ENCODE measurements around the gene PPIG. TPM values are rescaled to one million over a fixed set of nuclear protein-coding genes. Genes with fewer than 3 reads are reported as not detected.

PPIG gene
- total and polyA plus RNA-seq, 4 donors, result 15.2 to 49.3 (median 24.2) TPM

DNA sequence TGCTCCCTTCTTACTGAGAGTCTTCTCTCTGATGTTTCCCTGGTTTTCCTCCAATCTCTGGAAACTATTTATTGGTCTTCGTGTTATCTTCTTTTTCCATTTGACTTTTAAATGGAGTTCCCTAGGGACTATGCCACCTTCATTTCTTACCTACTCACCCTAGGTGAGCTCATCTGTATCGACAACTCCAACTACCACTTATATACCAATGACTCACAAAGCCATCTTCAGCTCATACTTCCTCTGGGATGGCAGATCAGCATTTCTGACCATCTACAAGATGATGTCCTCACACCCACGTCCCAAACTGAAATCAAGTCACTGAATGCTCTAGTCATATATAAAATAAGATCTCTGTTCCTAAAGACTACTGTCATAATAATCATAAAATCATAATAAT, 69.5 kb downstream of the PPIG start:
- no peak for DNase-seq (ENCODE audit: low spot score)
- Histone ChIP-seq H3K27ac (ENCODE audit: low read depth in 1 of 2, low read length in 2 of 2) (no peak overlapping the region), H3K4me1 (ENCODE audit: control insufficient read depth in 4 of 4, insufficient read depth in 4 of 4, low read length in 3 of 4) (no peaks in the 10 kb centered on the region), H3K36me3 (ENCODE audit: control insufficient read depth in 4 of 4, insufficient read depth in 3 of 4, low read depth in 1 of 4, low read length in 3 of 4) (no peaks in the 10 kb centered on the region), H3K9me3 (ENCODE audit: control insufficient read depth in 4 of 4, low read length in 3 of 4) (no peaks in the 10 kb centered on the region), H3K9ac (ENCODE audit: low read depth in 1 of 2, low read length in 2 of 2) (no peak overlapping the region), H3K27me3 (ENCODE audit: control insufficient read depth in 4 of 4, insufficient read depth in 4 of 4, low read length in 3 of 4) (no peaks in the 10 kb centered on the region), H3K4me3 (ENCODE audit: low read depth in 1 of 3, low read length in 3 of 3) (no peak overlapping the region)
- WGBS, result 85% methylated on average over 3 of the region's 3 CpGs
- TF ChIP-seq, protein P1, sequence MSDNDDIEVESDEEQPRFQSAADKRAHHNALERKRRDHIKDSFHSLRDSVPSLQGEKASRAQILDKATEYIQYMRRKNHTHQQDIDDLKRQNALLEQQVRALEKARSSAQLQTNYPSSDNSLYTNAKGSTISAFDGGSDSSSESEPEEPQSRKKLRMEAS (IDR thresholded peaks at IDR 0.05), result no peak
- TF ChIP-seq FOXA1 (IDR thresholded peaks at IDR 0.05) (no peak), SP1 (IDR thresholded peaks at IDR 0.05) (no peak), RAD21 (IDR thresholded peaks at IDR 0.05) (no peak), GABPA (IDR thresholded peaks at IDR 0.05 in 1 of 2, conservative IDR thresholded peaks at IDR 0.05 in 1 of 2) (no peak), YY1 (IDR thresholded peaks at IDR 0.05) (no peak), JUND (IDR thresholded peaks at IDR 0.05) (no peak), HNF4G (IDR thresholded peaks at IDR 0.05) (no peak), TAF1 (conservative IDR thresholded peaks at IDR 0.05) (no peak), HNF4A (conservative IDR thresholded peaks at IDR 0.05) (no peak), RXRA (IDR thresholded peaks at IDR 0.05) (no peak), EGR1 (IDR thresholded peaks at IDR 0.05; ENCODE audit: low read depth in 2 of 2) (no peak), NR2F2 (IDR thresholded peaks at IDR 0.05) (no peak), CTCF (IDR thresholded peaks at IDR 0.05; ENCODE audit: low read depth, low read length, missing input control) (no peak), ATF3 (IDR thresholded peaks at IDR 0.05) (no peak), FOXA2 (IDR thresholded peaks at IDR 0.05) (no peak)
- TF ChIP-seq, protein P2, sequence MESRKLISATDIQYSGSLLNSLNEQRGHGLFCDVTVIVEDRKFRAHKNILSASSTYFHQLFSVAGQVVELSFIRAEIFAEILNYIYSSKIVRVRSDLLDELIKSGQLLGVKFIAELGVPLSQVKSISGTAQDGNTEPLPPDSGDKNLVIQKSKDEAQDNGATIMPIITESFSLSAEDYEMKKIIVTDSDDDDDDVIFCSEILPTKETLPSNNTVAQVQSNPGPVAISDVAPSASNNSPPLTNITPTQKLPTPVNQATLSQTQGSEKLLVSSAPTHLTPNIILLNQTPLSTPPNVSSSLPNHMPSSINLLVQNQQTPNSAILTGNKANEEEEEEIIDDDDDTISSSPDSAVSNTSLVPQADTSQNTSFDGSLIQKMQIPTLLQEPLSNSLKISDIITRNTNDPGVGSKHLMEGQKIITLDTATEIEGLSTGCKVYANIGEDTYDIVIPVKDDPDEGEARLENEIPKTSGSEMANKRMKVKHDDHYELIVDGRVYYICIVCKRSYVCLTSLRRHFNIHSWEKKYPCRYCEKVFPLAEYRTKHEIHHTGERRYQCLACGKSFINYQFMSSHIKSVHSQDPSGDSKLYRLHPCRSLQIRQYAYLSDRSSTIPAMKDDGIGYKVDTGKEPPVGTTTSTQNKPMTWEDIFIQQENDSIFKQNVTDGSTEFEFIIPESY (IDR thresholded peaks at IDR 0.05), result no peak
- TF ChIP-seq, protein P3, sequence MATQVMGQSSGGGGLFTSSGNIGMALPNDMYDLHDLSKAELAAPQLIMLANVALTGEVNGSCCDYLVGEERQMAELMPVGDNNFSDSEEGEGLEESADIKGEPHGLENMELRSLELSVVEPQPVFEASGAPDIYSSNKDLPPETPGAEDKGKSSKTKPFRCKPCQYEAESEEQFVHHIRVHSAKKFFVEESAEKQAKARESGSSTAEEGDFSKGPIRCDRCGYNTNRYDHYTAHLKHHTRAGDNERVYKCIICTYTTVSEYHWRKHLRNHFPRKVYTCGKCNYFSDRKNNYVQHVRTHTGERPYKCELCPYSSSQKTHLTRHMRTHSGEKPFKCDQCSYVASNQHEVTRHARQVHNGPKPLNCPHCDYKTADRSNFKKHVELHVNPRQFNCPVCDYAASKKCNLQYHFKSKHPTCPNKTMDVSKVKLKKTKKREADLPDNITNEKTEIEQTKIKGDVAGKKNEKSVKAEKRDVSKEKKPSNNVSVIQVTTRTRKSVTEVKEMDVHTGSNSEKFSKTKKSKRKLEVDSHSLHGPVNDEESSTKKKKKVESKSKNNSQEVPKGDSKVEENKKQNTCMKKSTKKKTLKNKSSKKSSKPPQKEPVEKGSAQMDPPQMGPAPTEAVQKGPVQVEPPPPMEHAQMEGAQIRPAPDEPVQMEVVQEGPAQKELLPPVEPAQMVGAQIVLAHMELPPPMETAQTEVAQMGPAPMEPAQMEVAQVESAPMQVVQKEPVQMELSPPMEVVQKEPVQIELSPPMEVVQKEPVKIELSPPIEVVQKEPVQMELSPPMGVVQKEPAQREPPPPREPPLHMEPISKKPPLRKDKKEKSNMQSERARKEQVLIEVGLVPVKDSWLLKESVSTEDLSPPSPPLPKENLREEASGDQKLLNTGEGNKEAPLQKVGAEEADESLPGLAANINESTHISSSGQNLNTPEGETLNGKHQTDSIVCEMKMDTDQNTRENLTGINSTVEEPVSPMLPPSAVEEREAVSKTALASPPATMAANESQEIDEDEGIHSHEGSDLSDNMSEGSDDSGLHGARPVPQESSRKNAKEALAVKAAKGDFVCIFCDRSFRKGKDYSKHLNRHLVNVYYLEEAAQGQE (IDR thresholded peaks at IDR 0.05), result no peak
